DND-41 (cell line): ENCODE data around the gene TEX22.
A peak's percentile ranks its signal among the peaks of the same experiment; 100 is the strongest.

ENCODE experiments used
- ATAC-seq: fragments of 200-7000 bp; cut with Tn5 transposase; 3 replicates; pipeline ENCODE4 v1.9.1; 2021; ENCODE audit warnings: low read depth; ENCODE audit not compliant: insufficient read depth
- DNase-seq: peaks from one replicate; pipeline ENCODE4 v3.0.0-alpha.2; 2020
- H2AFZ ChIP-seq: 2 replicates; pipeline ENCODE4 v1.6.0; 2012; ENCODE audit warnings: low read depth, low read length
- H3K27ac ChIP-seq: 2 replicates; pipeline ENCODE4 v1.5.1; 2012; ENCODE audit warnings: low read length, inconsistent platforms
- H3K27me3 ChIP-seq: fragments of 200-600 bp; sonication (generic); 2 replicates; pipeline ENCODE4 v1.6.0; 2012; ENCODE audit warnings: low read length, mild to moderate bottlenecking, inconsistent platforms; ENCODE audit not compliant: insufficient read depth, poor library complexity
- H3K36me3 ChIP-seq: 2 replicates; pipeline ENCODE4 v1.5.1; 2012; ENCODE audit warnings: low read length, inconsistent platforms; ENCODE audit not compliant: insufficient read depth
- H3K4me1 ChIP-seq: 2 replicates; pipeline ENCODE4 v1.5.1; 2012; ENCODE audit warnings: mild to moderate bottlenecking, low read length; ENCODE audit not compliant: insufficient read depth
- H3K4me2 ChIP-seq: 2 replicates; pipeline ENCODE4 v1.6.0; 2012; ENCODE audit warnings: mild to moderate bottlenecking, moderate library complexity, low read length, inconsistent platforms; ENCODE audit not compliant: insufficient read depth
- H3K4me3 ChIP-seq, 2 experiments: fragments of 200-600 bp in 1 of 2; shearing (Covaris generic) in 1 of 2; 2 replicates each; pipeline ENCODE4 v1.5.1; 2012 to 2016; ENCODE audit warnings: inconsistent platforms in 2 of 2, low read length in 2 of 2, mild to moderate bottlenecking in 2 of 2, low read depth in 1 of 2, moderate library complexity in 1 of 2
- H3K79me2 ChIP-seq: 2 replicates; pipeline ENCODE4 v1.6.0; 2012; ENCODE audit warnings: low read length, inconsistent platforms; ENCODE audit not compliant: insufficient read depth
- H3K9ac ChIP-seq: 2 replicates; pipeline ENCODE4 v1.6.0; 2012; ENCODE audit warnings: low read depth, mild to moderate bottlenecking, inconsistent platforms, low read length, moderate library complexity
- H3K9me3 ChIP-seq: 2 replicates; pipeline ENCODE4 v1.5.1; 2012; ENCODE audit warnings: low read length, moderate library complexity, mild to moderate bottlenecking, inconsistent platforms; ENCODE audit not compliant: insufficient read depth, severe bottlenecking
- H4K20me1 ChIP-seq: 2 replicates; pipeline ENCODE4 v1.6.0; 2012; ENCODE audit warnings: low read length; ENCODE audit not compliant: insufficient read depth
- EZH2 ChIP-seq: IDR thresholded peaks from 3 replicates; pipeline ENCODE4 v1.6.1; 2012; ENCODE audit warnings: borderline replicate concordance, low read depth, mild to moderate bottlenecking, moderate library complexity, low read length, inconsistent platforms; ENCODE audit not compliant: severe bottlenecking
- TF ChIP-seq, protein P1 (sequence below): IDR thresholded peaks from 2 replicates; pipeline ENCODE4 v1.5.1; 2012; ENCODE audit warnings: borderline replicate concordance, low read length, moderate library complexity, mild to moderate bottlenecking; ENCODE audit not compliant: poor library complexity, severe bottlenecking; ENCODE audit errors: extremely low read depth

The TEX22 gene

DNA sequence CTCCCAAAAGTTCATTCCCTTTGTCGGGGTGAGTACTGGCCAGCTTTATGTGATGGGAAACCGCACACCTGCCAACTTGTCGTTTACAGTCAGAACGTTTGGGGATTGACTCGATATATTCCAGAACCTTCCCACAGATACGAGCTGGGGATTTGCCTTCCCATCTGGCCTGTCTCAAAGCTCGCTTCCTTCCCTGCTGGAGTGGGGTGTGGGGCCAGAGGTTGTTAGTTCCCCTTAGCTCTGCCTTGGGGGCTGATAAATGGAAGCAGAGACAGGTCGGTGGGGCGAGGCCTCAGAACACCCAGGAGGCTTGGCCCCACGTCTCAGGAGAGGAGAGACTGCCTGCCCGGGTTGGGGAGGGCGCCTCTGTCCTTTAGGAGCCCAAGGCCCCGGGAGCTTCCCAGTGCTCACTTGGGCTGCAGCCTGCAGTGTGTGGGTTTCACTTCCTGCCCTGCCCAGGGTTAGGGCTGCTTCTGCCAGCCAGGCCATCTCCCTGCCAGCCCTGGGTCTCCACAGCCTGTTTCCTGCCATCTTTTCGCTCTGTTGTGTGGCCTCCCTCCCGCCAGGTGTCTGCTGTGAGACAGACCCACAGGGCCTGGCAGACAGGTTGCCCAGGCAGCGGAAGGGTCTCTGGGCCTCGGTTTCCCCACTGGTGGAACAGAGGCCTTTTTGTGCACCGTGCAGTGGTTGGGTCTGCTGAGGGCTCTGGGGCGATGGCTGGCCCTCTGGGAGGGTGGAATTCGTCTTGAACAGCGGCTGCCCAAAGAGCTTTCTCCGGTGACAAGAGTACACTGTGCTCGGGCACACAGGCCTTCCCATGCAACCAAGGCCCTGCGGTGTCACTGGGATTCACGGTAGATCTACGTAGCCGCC, 8.1 kb upstream of the TEX22 start:
- peak; percentile 61; the same call in 2 of the 3 replicates for ATAC-seq
- Histone ChIP-seq H3K79me2 (no peaks in the 10 kb centered on the region), H3K4me1 (no peaks in the 10 kb centered on the region), H3K9me3 (no peaks in the 10 kb centered on the region), H3K36me3 (peaks cover 11% of the 10 kb centered on the region), H3K27me3 (no peaks in the 10 kb centered on the region), H4K20me1 (no peaks in the 10 kb centered on the region), H3K4me2 (no peak overlapping the region), H3K27ac (no peak overlapping the region), H3K9ac (no peak overlapping the region), H3K4me3 (no peak overlapping the region), H2AFZ (no peak overlapping the region)
- TF ChIP-seq, protein P1, sequence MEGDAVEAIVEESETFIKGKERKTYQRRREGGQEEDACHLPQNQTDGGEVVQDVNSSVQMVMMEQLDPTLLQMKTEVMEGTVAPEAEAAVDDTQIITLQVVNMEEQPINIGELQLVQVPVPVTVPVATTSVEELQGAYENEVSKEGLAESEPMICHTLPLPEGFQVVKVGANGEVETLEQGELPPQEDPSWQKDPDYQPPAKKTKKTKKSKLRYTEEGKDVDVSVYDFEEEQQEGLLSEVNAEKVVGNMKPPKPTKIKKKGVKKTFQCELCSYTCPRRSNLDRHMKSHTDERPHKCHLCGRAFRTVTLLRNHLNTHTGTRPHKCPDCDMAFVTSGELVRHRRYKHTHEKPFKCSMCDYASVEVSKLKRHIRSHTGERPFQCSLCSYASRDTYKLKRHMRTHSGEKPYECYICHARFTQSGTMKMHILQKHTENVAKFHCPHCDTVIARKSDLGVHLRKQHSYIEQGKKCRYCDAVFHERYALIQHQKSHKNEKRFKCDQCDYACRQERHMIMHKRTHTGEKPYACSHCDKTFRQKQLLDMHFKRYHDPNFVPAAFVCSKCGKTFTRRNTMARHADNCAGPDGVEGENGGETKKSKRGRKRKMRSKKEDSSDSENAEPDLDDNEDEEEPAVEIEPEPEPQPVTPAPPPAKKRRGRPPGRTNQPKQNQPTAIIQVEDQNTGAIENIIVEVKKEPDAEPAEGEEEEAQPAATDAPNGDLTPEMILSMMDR = no peak
- no peak for TF ChIP-seq EZH2
- DNase-seq = no peak

DNA sequence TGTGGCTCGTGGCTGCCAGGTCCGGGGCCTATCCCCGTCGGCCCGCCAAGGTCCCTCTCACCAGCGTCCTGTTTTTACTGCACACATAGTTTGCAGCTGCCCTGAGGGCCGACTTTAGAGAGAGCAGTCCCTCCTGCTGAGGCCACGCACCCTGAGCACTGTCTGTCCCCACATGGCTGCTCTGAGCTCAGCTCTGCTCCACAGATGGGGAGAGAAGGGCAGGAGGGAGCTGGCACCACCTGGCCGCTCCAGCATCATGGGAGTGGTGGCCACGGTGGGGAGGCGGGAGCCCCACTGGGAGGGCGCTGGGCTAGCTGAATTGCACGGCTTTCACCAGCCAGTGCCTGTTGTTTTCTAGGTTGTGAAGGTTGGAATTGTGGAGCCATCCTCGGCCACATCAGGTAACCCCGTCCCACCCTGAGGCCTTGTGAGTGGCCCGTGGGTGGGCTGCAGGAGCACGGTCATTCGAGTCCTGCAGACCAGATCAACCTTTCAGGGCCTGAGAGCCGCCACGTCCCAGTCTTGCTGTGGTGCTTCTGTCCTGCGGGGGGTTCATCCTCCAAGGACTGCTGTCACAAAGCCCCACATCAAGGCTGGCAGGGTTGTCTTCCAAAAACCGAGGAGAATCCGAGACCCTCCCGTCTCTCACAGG, 7.4 kb upstream of the TEX22 start:
- Histone ChIP-seq H3K4me1 (no peaks in the 10 kb centered on the region), H3K4me3 (no peak overlapping the region), H3K27ac (no peak overlapping the region), H2AFZ (no peak overlapping the region), H3K9ac (no peak overlapping the region), H3K79me2 (no peaks in the 10 kb centered on the region), H3K9me3 (no peaks in the 10 kb centered on the region), H3K36me3 (peaks cover 8% of the 10 kb centered on the region), H4K20me1 (no peaks in the 10 kb centered on the region), H3K4me2 (no peak overlapping the region), H3K27me3 (no peaks in the 10 kb centered on the region)
- DNase-seq (no peak), ATAC-seq (no peak)
- TF ChIP-seq, protein P1 = no peak
- TF ChIP-seq EZH2 = no peak

DNA sequence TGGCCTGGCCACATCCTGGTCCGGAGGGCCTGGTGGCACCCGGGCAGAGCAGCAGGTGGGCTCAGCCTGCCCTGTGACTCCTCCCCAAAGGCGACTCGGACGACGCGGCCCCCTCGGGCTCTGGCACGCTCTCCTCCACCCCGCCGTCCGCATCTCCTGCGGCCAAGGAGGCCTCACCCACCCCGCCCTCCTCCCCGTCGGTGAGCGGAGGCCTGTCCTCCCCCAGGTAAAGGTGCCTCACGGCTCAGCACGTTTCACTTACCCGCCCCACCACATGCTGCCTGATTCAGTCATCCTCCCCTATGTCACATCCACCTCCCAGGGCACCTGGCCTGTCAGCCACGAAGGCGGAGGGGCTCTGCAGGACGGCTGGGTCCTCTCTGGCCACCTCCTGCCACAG, 6.8 kb upstream of the TEX22 start:
- TF ChIP-seq, protein P1 = no peak
- TF ChIP-seq EZH2 = no peak
- no peaks in the 10 kb centered on the region for H3K4me1 ChIP-seq
- no peaks in the 10 kb centered on the region for H3K9me3 ChIP-seq
- no peaks in the 10 kb centered on the region for H4K20me1 ChIP-seq
- no peak for DNase-seq
- no peak for ATAC-seq
- H3K4me3 ChIP-seq = no peak overlapping the region
- H3K4me2 ChIP-seq = no peak overlapping the region
- no peak overlapping the region for H3K9ac ChIP-seq
- no peak overlapping the region for H3K27ac ChIP-seq
- H2AFZ ChIP-seq = no peak overlapping the region
- H3K79me2 ChIP-seq = no peaks in the 10 kb centered on the region
- no peaks in the 10 kb centered on the region for H3K27me3 ChIP-seq
- H3K36me3 ChIP-seq = peaks cover 8% of the 10 kb centered on the region
